Measurements from ENCODE around the gene PKHD1.

DNA sequence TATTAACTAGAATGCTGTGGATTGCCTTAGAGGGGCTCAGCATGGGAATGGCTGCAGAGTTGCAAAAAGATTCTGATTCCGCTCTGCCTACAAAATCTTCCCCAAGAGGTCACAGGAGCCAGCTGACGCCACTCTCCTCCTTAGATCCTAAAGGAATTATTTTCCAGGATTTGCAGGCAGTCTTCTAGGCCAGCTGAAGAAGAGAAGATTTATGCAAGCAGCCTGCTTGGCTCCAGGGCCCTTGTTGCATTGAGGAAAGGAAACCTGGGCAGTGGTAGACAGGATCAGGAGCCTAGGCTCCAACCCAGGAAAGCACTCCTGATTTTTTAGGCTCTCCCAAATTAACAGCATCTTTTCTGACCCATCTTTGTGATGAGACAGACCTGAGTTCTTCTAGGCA lies 245.8 kb downstream of the PKHD1 start:
- no peak for TF ChIP-seq CTCF (IDR thresholded peaks at IDR 0.05; ENCODE audit: poor library complexity)
- no peak for TF ChIP-seq EZH2 (IDR thresholded peaks at IDR 0.05; ENCODE audit: borderline replicate concordance)
- no peak for TF ChIP-seq EZH2phosphoT487 (IDR thresholded peaks at IDR 0.05; ENCODE audit: low read depth, severe bottlenecking, unreplicated experiment)

Data from hepatocyte (in vitro differentiated cells).